Panc1 (cell line): Measurements from ENCODE around the gene SOWAHD.
A peak's percentile ranks its signal among the peaks of the same experiment; 100 is the strongest.

Source experiments
- CTCF ChIP-seq: fragments of 450-650 bp; IDR thresholded peaks from 2 replicates; pipeline ENCODE4 v1.5.1; 2017; ENCODE audit warnings: mild to moderate bottlenecking
- POLR2AphosphoS5 ChIP-seq: IDR thresholded peaks from 2 replicates; pipeline ENCODE4 v1.6.1; 2012; ENCODE audit warnings: mild to moderate bottlenecking, low read depth, low read length, moderate library complexity
- SIN3A ChIP-seq: IDR thresholded peaks from 2 replicates; pipeline ENCODE4 v1.6.1; 2012; ENCODE audit warnings: low read depth, mild to moderate bottlenecking, low read length, moderate library complexity, borderline replicate concordance; ENCODE audit not compliant: insufficient read depth

- TF ChIP-seq POLR2AphosphoS5 (no peak), CTCF (peak; percentile 81), SIN3A (no peak)
Observed at GRCh38 chrX:119753639-119754257, 4.6 kb upstream of the SOWAHD start.
